ENCODE data around the gene CDHR2.

The CDHR2 gene

GRCh38 chr5:176625966-176626875 is 77.1 kb downstream of the CDHR2 start:
- TF ChIP-seq REST (IDR thresholded peaks at IDR 0.05; ENCODE audit: insufficient replicate concordance, low read depth) (no peak), SPI1 (IDR thresholded peaks at IDR 0.05; ENCODE audit: borderline replicate concordance, low read depth) (no peak)
- no peak overlapping the region for H3K4me3 ChIP-seq (replicated peaks; ENCODE audit: insufficient read depth, low read length)
- DNase-seq (ENCODE audit: low read depth in 1 of 2, low spot score in 1 of 2), result no peak
- peaks cover 51% of the 10 kb centered on the region for H3K27me3 ChIP-seq (ENCODE audit: insufficient read depth, poor library complexity, severe bottlenecking)
- H3K27ac ChIP-seq (replicated peaks), result no peak overlapping the region

- no peak for DNase-seq (ENCODE audit: low read depth in 1 of 2, low spot score in 1 of 2)
- TF ChIP-seq REST (IDR thresholded peaks at IDR 0.05; ENCODE audit: insufficient replicate concordance, low read depth), result no peak
- no peak for TF ChIP-seq GABPA (IDR thresholded peaks at IDR 0.05; ENCODE audit: low read depth)
- no peak for TF ChIP-seq CTCF (IDR thresholded peaks at IDR 0.05; ENCODE audit: insufficient read depth, low read length)
- no peak for TF ChIP-seq SPI1 (IDR thresholded peaks at IDR 0.05; ENCODE audit: borderline replicate concordance, low read depth)
- TF ChIP-seq POLR2AphosphoS5 (IDR thresholded peaks at IDR 0.05; ENCODE audit: low read depth), result no peak
- Histone ChIP-seq H3K4me3 (replicated peaks; ENCODE audit: insufficient read depth, low read length) (no peak overlapping the region), H3K27me3 (ENCODE audit: insufficient read depth, poor library complexity, severe bottlenecking) (peaks cover 48% of the 10 kb centered on the region), H3K27ac (replicated peaks) (no peak overlapping the region)
Observed at GRCh38 chr5:176626876-176627236, 77.7 kb downstream of the CDHR2 start.

- H3K27ac ChIP-seq (replicated peaks), result no peak overlapping the region
- H3K4me3 ChIP-seq (replicated peaks; ENCODE audit: insufficient read depth, low read length), result no peak overlapping the region
- no peak for DNase-seq (ENCODE audit: low read depth in 1 of 2, low spot score in 1 of 2)
- H3K27me3 ChIP-seq (ENCODE audit: insufficient read depth, poor library complexity, severe bottlenecking), result peaks cover 54% of the 10 kb centered on the region
- TF ChIP-seq GABPA (IDR thresholded peaks at IDR 0.05; ENCODE audit: low read depth) (no peak), CTCF (IDR thresholded peaks at IDR 0.05; ENCODE audit: insufficient read depth, low read length) (no peak), REST (IDR thresholded peaks at IDR 0.05; ENCODE audit: insufficient replicate concordance, low read depth) (no peak), POLR2AphosphoS5 (IDR thresholded peaks at IDR 0.05; ENCODE audit: low read depth) (no peak)
Observed at GRCh38 chr5:176627582-176627981, 78.4 kb downstream of the CDHR2 start.
